Left lung (tissue), 10 donors: Measurements from ENCODE around the gene ANGPTL4. TPM values are rescaled to one million over a fixed set of nuclear protein-coding genes. Genes with fewer than 3 reads are reported as not detected.
"Not testable (repeated sequence)": the region's sequence is repeated elsewhere in the genome, so short reads cannot be mapped to it uniquely, and the experiment has no call there.

Experiments used
- ATAC-seq: fragments of 200-7000 bp; cut with Tn5 transposase; one replicate; pipeline ENCODE4 v1.9.1; 2020; ENCODE audit warnings: moderate library complexity
- DNase-seq, 4 donors: peaks; one replicate each; pipeline ENCODE4 v3.0.0-alpha.2; 2013 to 2020
- H3K27ac ChIP-seq, 2 donors: fragments of 200-600 bp; sonication (generic) in 1 of 2; one replicate each; pipeline versions ENCODE4 v1.5.0 to v1.8.0; 2020 to 2021
- H3K27me3 ChIP-seq, 2 donors: fragments of 200-600 bp; sonication (generic) in 1 of 2; one replicate each; pipeline versions ENCODE4 v1.5.0 to v1.8.0; 2020 to 2021
- H3K36me3 ChIP-seq, 2 donors: fragments of 200-600 bp; sonication (generic) in 1 of 2; one replicate each; pipeline versions ENCODE4 v1.5.0 to v1.8.0; 2020 to 2021
- H3K4me1 ChIP-seq, 2 donors: fragments of 200-600 bp; one replicate each; pipeline ENCODE4 v1.8.0; 2021
- H3K4me3 ChIP-seq, 2 donors: fragments of 200-600 bp; sonication (generic) in 1 of 2; one replicate each; pipeline versions ENCODE4 v1.5.0 to v1.8.0; 2020 to 2021; ENCODE audit warnings: mild to moderate bottlenecking in 1 of 2
- H3K9me3 ChIP-seq, 2 donors: fragments of 200-600 bp; sonication (generic) in 1 of 2; one replicate each; pipeline versions ENCODE4 v1.5.0 to v1.8.0; 2020 to 2021
- CTCF ChIP-seq, 2 donors: fragments of 200-600 bp; sonication (generic) in 1 of 2; IDR thresholded peaks; one replicate each; pipeline versions ENCODE4 v1.5.0 to v1.8.0; 2021; ENCODE audit warnings: antibody characterized with exemption in 2 of 2
- intact Hi-C, 2 donors: fragments of 100-400 bp; cut with DNase I; formaldehyde crosslinking; loops; one replicate each; pipeline versions ENCODE4 v1.11.2 to v1.14.2; 2022
- polyA plus RNA-seq, 6 donors: library from polyadenylated mRNA; unstranded; fragments of 120-200 nt; gene quantifications; one replicate each; pipeline ENCODE4 v1.2.1, GENCODE V29; 2013; ENCODE audit not compliant: insufficient read length in 6 of 6
- total RNA-seq, 2 donors: library from RNA; stranded (reverse); fragmentation: NEBNext Ultra II Directional; extraction: Animal tissue kit (Norgen Biotek cat#: 25700); gene quantifications; one replicate each; pipeline ENCODE4 v1.2.1, GENCODE V29; 2021
- donor health status: DM: no; HTN: yes; CAD: no.
- donor health status: DM: no; HTN: no; CAD: no.

Gene ANGPTL4
- total and polyA plus RNA-seq, 8 donors: 2.5 to 24.8 (median 4.3) TPM

GRCh38 chr19:8399681-8400188 is 35.8 kb downstream of the ANGPTL4 start:
- no peak overlapping the region for H3K27ac ChIP-seq
- no peaks in the 10 kb centered on the region for H3K27me3 ChIP-seq
- peaks cover 6 to 34% of the 10 kb centered on the region in 2 donors for H3K4me1 ChIP-seq
- no peak for ATAC-seq
- H3K36me3 ChIP-seq: peaks cover 0 to 56% of the 10 kb centered on the region in 2 donors
- TF ChIP-seq CTCF (IDR thresholded peaks at IDR 0.05): no peak
- intact Hi-C loops: loop anchor here in 1 of 2 donors (5.0 kb wide), 1 partner anchor 47 kb away; no protein-coding TSS in a partner anchor
- H3K9me3 ChIP-seq: no peaks in the 10 kb centered on the region
- no peak overlapping the region for H3K4me3 ChIP-seq
- DNase-seq: no peak

- no peak overlapping the region for H3K27ac ChIP-seq
- H3K4me3 ChIP-seq: no peak overlapping the region
- DNase-seq: no peak
- H3K9me3 ChIP-seq: no peaks in the 10 kb centered on the region
- no peaks in the 10 kb centered on the region for H3K27me3 ChIP-seq
- ATAC-seq: no peak
- TF ChIP-seq CTCF (IDR thresholded peaks at IDR 0.05): no peak
- peaks cover 0 to 12% of the 10 kb centered on the region in 2 donors for H3K4me1 ChIP-seq
- intact Hi-C loops: loop anchor here in 1 of 2 donors (5.0 kb wide), 1 partner anchor 50 kb away; no protein-coding TSS in a partner anchor
- H3K36me3 ChIP-seq: peaks cover 0 to 71% of the 10 kb centered on the region in 2 donors
These were observed 38.0 kb downstream of the ANGPTL4 start for GRCh38 chr19:8401981-8402411.

- no peak overlapping the region for H3K27ac ChIP-seq
- H3K27me3 ChIP-seq: no peaks in the 10 kb centered on the region
- intact Hi-C loops: loop anchor here in 1 of 2 donors (5.0 kb wide), 1 partner anchor 51 kb away; no protein-coding TSS in a partner anchor
- no peak for TF ChIP-seq CTCF (IDR thresholded peaks at IDR 0.05)
- H3K4me3 ChIP-seq: no peak overlapping the region
- no peak for ATAC-seq
- no peak for DNase-seq
- H3K4me1 ChIP-seq: no peaks in the 10 kb centered on the region
- H3K9me3 ChIP-seq: no peaks in the 10 kb centered on the region
- peaks cover 0 to 71% of the 10 kb centered on the region in 2 donors for H3K36me3 ChIP-seq
These were observed 39.3 kb downstream of the ANGPTL4 start for GRCh38 chr19:8403098-8403819.

- ATAC-seq (no peak), DNase-seq (no peak)
- Histone ChIP-seq H3K9me3 (no peaks in the 10 kb centered on the region), H3K36me3 (peaks cover 0 to 71% of the 10 kb centered on the region in 2 donors), H3K27ac (no peak overlapping the region), H3K4me1 (no peaks in the 10 kb centered on the region), H3K27me3 (no peaks in the 10 kb centered on the region), H3K4me3 (no peak overlapping the region)
- intact Hi-C loops: loop anchor here in 1 of 2 donors (5.0 kb wide), 1 partner anchor 51 kb away; no protein-coding TSS in a partner anchor
- no peak for TF ChIP-seq CTCF (IDR thresholded peaks at IDR 0.05)
These were observed 39.8 kb downstream of the ANGPTL4 start for GRCh38 chr19:8403820-8404109.

GRCh38 chr19:8404391-8405151 is 40.6 kb downstream of the ANGPTL4 start:
- ATAC-seq (no peak), DNase-seq (no peak)
- Histone ChIP-seq H3K27ac (no peak overlapping the region), H3K4me3 (no peak overlapping the region), H3K27me3 (no peaks in the 10 kb centered on the region), H3K9me3 (no peaks in the 10 kb centered on the region), H3K36me3 (peaks cover 0 to 63% of the 10 kb centered on the region in 2 donors), H3K4me1 (no peaks in the 10 kb centered on the region)
- TF ChIP-seq CTCF (IDR thresholded peaks at IDR 0.05): no peak
- intact Hi-C loops: loop anchor here in 1 of 2 donors (5.0 kb wide), 1 partner anchor 52 kb away; no protein-coding TSS in a partner anchor

- H3K27me3 ChIP-seq, H3K4me3 ChIP-seq, intact Hi-C loops, H3K9me3 ChIP-seq, ATAC-seq, H3K27ac ChIP-seq, H3K36me3 ChIP-seq, DNase-seq: not testable (repeated sequence)
- H3K4me1 ChIP-seq: peaks cover 5 to 26% of the 10 kb centered on the region in 2 donors
These were observed 46.8 kb downstream of the ANGPTL4 start for GRCh38 chr19:8410718-8411117.
